HT1080 (cell line): ENCODE measurements around the gene CD83. TPM values are rescaled to one million over a fixed set of nuclear protein-coding genes. Genes with fewer than 3 reads are reported as not detected.

Experiments
- small RNA-seq: library from RNA; depleted of rRNA; stranded (forward); fragments of <200 nt; gene quantifications from one replicate; pipeline ENCODE3, GENCODE V24; 2014
- total RNA-seq: library from RNA; depleted of rRNA; stranded (reverse); fragments of >200 nt; shearing (Covaris generic); gene quantifications from 2 replicates; pipeline ENCODE4 v1.2.3, GENCODE V29; 2014; rRNA removed

Gene CD83
- total RNA-seq, 1 experiment from 2014 or later: 9.6 TPM

Small RNAs within 50 kb of the gene (small RNA-seq; reads per million reads assigned to genes)
- gene RNU7-133P: not detected

Other genes with a start within 250 kb of the CD83 start
- gene RNF182, start 192.8 kb upstream of the CD83 start, total RNA-seq: 6.3 and 8.2 TPM in 2 replicates